Stromal cell of bone marrow (primary cell): ENCODE measurements around the gene MLYCD.

Experiments
- DNase-seq: peaks from one replicate; pipeline ENCODE4 v3.0.0-alpha.2; 2012; ENCODE audit warnings: low read depth

The MLYCD gene

DNA sequence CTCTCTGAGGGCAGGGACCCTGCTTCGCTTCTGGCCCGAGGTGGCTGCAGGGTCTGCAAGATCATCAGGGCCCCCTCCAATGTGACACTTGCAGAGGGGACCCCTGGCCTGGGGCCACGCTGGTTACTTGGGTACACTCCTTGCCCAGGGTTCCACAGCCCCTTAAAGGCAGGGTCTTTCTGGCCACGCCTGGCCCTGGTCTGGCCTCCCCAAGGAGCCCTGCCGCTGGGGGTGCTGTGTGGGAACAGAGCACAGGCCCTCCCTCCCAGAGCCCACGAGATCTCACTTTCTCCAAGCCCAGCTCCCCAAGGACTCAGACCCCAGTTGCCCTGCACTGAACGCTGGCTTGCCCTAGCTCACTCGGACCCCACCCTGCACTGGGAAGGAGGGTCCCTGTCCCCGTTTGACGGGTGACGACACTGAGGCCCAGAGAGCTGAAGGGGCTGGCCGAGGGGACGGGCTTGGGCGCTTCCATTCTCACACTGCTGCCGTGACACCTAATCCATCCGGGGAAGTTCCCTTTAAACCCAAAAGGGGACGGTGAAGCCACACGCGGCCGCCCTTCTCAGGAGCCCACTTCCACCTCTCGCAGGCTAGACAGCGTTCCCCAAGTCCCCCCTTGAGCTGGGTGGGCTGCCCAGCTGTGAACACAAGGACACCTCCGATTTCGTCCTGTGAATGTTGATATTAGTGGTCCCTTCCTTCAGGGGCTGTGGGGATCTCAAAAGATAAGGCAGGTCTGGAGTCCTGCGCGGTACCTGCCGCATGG is 27.2 kb downstream of the MLYCD start:
- no peak for DNase-seq

DNA sequence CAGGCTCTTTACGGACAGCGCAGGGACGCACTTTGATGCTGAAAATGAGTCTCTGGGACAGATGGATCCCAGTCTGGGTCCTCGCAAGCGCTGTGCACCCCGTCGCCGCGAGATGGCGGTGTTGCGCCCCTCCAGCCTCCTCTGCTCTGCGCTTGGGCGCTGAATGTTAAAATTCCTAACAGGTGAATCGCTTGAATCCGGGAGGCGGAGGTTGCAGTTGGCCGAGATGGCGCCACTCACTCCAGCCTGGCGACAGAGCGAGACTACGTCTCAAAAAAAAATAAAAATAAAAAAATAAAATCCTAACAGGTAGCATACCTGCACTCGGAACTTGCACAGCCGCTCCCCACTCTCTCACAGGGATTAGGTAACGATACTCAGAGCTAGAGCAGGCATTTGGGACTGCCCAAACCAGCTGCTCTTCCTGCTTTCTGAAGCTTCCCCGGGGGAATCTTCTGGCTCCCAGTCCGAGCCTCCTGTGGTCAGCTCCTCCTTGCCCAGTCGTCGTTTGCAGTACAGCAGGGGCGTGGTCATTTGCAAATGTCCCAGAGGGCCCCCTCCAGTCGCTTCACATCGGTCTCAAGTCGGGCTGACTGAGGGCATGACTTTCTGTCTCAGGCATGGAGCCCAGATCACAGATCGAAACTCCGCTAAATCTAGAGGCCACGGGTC is 27.9 kb downstream of the MLYCD start:
- no peak for DNase-seq

DNA sequence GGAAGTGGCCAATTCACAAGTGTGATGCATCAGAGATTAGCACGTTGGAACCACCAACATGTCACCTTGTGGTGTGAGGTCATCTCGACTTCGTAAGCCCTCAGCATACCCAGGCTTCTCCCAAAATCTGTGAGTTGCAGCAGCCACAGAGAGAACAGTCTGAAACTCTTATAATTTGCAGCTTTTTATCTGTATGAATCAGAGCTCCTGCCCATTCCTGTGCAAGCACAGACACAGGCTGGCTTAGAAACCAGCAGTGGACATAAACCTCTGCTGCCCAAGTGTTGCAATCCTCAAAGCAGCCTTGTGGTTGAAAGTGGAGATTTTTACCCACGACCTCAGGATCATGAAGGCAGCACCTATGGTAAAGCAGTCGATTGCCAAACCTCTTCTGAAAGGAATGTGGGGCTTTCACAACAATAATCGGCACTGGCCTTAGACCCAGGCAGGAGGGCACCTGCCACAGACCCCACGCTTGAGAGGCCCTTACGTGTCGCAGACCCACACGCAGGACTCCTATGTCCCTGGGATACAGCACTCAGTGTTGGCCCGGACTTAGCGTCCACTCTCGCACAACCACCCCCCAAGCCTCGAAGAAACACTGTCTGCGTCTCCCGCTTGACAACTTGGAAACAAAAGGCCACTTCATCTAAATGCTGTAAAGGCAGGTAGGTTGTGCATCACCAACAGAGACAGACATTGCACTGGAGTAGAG is 29.6 kb downstream of the MLYCD start:
- peak; percentile 65 for DNase-seq

GRCh38 chr16:83929811-83930555 is 31.1 kb downstream of the MLYCD start:
- DNase-seq = no peak

GRCh38 chr16:83930730-83931500 is 32.0 kb downstream of the MLYCD start:
- no peak for DNase-seq

- DNase-seq = no peak
These were observed 32.6 kb downstream of the MLYCD start for GRCh38 chr16:83931556-83931955.

- DNase-seq = no peak
These were observed 33.4 kb downstream of the MLYCD start for GRCh38 chr16:83932304-83932703.

DNA sequence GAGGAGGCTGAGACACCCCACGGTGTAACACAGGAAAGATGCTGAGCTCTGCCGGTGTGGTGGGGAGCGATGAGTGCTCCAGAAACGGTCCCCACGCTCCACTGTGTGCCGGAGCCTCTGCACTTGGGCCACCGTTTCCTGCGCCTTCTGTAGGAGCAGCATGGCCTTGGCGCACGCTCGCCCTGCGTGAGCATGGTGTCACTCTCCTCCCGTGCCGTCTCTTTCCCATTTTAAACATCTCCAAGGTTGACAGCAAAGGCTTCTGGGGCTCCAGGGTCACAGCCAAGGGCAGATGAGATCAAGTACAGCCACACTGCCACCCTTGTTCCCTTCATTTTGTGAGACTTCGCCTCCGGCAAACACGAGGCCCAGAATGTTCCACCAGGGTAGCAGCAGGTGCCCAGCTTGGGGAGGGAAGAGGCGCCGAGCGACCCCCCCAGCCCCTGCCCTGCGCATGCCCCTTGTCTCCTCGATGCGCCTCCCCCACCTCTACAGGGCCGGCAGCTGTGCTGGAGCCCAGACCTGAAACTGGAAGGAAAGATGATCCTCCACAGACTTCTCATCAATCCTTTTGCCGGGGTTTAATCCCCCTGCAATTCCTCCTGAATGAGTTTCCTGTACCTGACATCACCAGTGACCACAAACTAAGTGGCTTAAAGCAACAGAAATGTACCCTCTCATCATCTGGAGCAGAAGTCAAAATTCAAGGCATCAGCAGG is 34.2 kb downstream of the MLYCD start:
- DNase-seq = no peak

DNA sequence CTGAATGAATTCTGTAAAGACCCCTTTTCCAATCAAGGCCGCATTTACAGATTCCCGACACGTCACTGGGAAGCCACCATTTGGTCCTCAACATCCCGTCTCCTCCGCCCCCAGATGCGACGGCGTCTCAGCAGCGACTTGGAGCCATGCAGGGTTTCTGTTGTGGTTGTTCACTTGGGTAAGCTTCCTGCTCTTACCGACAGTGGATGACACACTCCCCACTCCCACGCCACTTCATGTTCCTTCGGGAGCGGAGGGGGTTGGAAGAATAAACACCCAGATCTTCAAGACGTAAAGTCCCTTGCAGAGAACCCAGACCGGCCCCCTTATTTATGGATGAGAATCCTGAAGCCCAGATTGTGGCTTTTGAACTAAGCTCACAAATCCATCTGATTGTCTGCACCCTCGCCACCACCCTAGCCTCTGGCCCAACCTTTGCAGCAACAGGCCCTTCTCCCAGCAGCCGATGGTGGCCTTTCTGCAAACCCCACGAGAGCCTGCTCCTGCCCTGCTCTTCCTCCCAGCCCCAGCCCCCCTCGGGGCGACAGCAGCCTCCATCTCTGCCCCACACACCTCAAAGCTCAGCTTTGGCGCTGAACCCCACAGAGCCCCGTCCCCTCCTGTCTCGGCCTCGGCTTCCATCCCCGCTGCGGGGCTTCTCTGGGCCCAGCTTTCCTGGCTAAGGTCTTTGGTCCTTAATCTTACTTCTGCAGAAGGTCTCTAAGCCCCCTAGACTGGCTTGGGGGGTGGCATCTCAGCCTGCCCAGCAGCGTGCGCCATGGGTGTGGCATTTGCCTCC is 35.2 kb downstream of the MLYCD start:
- peak; percentile 53 for DNase-seq

DNA sequence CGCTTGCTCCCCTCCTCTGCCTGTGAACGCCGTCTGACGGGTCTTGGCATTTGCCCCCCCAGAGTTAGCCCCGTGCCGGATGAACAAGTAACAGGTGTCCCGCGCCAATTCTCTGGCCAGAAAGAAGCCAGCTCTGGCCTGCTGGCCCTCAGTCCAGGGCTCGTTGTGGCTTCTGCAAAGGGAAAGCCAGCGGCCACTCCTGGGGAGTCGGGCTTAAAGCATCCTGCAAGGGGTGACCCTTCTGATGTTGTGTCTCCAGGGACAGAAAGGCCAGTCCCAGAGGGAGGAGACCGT is 35.7 kb downstream of the MLYCD start:
- DNase-seq = no peak

- no peak for DNase-seq
These were observed 36.3 kb downstream of the MLYCD start for GRCh38 chr16:83935005-83935857.

DNA sequence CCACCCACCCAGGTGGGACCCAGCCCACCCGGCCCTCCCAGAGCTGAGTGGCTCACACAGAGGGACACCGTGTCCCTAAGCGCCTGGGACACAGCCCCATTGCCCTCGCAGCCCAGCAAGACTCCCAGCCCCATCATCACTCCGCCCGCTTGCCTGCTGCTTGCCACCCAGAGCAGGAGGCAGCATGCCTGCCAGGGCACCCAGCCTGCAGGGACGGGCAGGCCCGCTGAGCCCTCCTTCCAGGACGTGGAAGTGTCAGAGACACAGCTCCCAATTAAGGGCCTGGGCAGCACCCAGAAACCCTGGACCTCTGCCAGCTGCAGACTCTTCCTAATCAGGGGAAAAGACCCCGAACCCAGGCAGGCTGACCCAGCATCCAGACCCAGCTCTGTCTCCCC is 36.9 kb downstream of the MLYCD start:
- no peak for DNase-seq

DNA sequence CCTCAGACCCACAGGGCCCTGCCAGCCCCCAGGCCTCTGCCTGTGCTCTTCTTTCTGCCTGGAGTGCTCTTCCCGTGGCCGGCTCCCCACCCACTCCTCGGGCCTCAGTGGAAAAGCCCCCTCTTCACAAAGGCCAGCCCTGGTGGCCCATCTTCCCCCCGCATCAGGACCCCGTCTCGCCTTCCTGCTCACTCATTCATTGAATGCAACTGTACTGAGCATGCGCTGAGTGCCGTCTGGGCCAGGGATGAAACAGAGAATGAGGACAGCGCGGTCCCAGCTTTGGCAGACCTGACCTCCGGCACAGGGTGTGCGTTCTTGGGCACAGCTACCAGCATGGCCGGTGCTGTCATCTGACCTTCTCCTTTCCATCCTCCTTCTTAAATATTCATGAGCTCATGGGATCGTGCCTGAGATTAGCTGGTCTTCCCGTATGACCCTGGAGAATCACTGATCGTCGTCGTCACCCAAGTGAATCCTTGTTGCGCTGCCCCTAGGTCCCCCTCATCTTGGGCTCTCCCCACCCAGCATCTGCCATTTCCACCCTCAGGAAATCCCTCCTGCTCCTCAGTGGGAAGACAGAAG is 37.8 kb downstream of the MLYCD start:
- DNase-seq = no peak

DNA sequence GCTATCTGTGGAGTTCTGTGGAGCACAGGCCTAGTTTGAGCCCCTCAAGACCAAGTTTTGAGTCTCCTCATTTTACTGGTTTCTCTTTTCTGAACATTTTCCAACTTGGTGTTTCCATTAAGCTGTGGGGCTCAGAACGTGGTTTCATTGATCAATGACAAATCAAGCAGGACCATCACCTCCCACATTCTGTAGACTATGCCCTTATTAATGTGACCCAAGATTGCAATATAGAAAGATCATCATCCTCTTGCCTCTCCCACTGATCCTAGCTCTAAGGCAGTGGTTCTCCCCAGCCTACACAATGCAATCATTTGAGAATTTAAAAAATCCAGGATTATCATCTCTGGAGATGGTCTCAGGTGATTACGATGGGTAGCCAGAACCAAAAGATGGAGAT is 38.4 kb downstream of the MLYCD start:
- no peak for DNase-seq

DNA sequence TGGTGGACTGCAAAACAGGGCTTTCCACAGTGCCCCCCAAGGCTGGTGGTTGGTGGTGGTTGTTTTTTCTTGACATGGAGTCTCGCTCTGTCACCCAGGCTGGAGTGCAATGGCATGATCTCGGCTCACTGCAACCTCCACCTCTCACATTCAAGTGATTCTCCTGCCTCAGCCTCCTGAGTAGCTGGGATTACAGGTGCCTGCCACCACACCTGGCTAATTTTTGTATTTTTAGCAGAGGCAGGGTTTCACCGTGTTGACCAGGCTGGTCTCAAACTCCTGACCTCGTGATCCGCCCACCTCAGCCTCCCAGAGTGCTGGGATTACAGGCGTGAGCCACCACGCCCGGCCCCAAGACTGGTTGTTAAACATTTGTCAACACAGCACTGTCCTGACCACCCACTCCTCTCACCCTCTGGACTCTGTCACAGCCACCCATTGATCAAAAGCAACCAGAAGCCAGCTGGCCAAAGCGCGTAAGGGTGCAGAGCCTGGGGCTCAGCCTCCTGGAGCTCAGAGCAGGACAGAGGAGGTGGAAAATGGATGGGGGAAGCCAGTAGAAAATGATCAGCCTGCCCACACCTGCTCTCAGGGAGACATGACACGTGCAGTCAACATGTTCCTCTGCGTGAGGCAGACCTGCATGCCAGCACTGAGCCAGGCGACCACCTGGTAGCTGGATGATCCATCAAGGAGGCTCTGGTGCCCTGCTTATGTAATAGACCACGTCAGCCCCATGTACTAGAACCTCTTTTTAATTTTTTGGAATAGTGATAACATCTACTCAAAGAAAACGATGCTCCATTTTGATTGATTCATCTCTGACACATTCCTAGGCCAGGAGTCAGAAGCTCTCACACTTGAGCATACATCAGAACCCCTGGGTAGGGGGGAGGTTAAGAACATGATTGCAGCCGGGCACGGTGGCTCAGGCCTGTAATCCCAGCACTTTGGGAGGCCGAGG is 39.3 kb downstream of the MLYCD start:
- DNase-seq = no peak

DNA sequence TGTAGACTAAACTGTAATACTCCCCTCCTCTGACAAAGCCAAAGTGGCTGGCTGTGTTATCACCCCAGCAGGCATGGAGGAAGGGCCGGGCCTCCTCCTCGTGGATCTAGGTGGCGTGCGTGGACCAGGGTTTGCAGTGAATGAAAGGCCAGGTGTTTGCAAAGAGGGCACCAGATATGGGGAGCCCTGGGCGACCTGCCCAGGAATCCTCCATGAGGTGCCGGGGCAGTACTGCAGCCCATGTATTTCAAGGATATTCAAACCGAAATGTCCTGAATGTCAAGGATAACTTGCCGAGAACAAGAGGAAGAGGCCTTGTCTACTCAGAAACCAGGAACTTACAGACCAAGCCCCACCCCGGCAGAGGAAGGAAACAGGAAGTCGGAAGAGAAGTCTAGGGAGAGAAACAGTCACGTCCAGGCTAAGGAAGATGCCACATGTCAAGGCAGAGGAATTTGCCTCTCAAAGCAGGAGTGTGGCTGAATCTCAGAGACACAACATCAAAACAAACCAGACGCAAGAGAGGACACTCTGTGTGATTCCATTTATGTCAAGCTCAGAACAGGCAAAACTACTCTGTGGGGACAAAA is 40.4 kb downstream of the MLYCD start:
- no peak for DNase-seq

- no peak for DNase-seq
These were observed 41.2 kb downstream of the MLYCD start for GRCh38 chr16:83940119-83940518.
